ENCODE measurements around the gene TOP3A. TPM values are rescaled to one million over a fixed set of nuclear protein-coding genes. Genes with fewer than 3 reads are reported as not detected.

TOP3A gene
- total RNA-seq, 1 donor from 2014 or later, result 38.7 TPM

GRCh38 chr17:18280249-18280648, 34.5 kb downstream of the TOP3A start:
- DNase-seq, result no peak

GRCh38 chr17:18278867-18279266, 35.9 kb downstream of the TOP3A start:
- DNase-seq, result no peak

GRCh38 chr17:18277076-18277475, 37.7 kb downstream of the TOP3A start:
- no peak for DNase-seq

- no peak for DNase-seq
Observed at GRCh38 chr17:18270046-18270931, 44.5 kb downstream of the TOP3A start.

- no peak for DNase-seq
Observed at GRCh38 chr17:18267927-18268711, 46.7 kb downstream of the TOP3A start.

GRCh38 chr17:18267366-18267765, 47.4 kb downstream of the TOP3A start:
- no peak for DNase-seq

GRCh38 chr17:18263885-18264682, 50.7 kb downstream of the TOP3A start:
- no peak for DNase-seq

- DNase-seq, result no peak
Observed at GRCh38 chr17:18262641-18263040, 52.2 kb downstream of the TOP3A start.

GRCh38 chr17:18262111-18262510, 52.7 kb downstream of the TOP3A start:
- DNase-seq, result no peak

- no peak for DNase-seq
Observed at GRCh38 chr17:18261659-18262058, 53.1 kb downstream of the TOP3A start.

- DNase-seq, result no peak
Observed at GRCh38 chr17:18261146-18261515, 53.7 kb downstream of the TOP3A start.

- DNase-seq, result peak; percentile 94
Observed at GRCh38 chr17:18260332-18261145, 54.3 kb downstream of the TOP3A start, which contains the start of gene MIEF2. TSS of gene MIEF2 (plus strand) at chr17:18260662. CDS start at chr17:18262721, 2,059 bp downstream.

- no peak for DNase-seq
Observed at GRCh38 chr17:18259621-18260331, 55.0 kb downstream of the TOP3A start.

- no peak for DNase-seq
Observed at GRCh38 chr17:18258356-18259038, 56.3 kb downstream of the TOP3A start, which contains the start of gene FLII. TSS of gene FLII (minus strand) at chr17:18258738. CDS start at chr17:18258690, 48 bp downstream.

GRCh38 chr17:18257982-18258355, 56.8 kb downstream of the TOP3A start:
- DNase-seq, result peak; percentile 65

GRCh38 chr17:18257268-18257981, 57.4 kb downstream of the TOP3A start:
- DNase-seq, result no peak

GRCh38 chr17:18256776-18257175, 58.0 kb downstream of the TOP3A start:
- DNase-seq, result no peak

GRCh38 chr17:18256351-18256750, 58.4 kb downstream of the TOP3A start:
- DNase-seq, result no peak

GRCh38 chr17:18254888-18255649, 59.7 kb downstream of the TOP3A start:
- DNase-seq, result no peak

Measured in occipital lobe (tissue), 2 donors.